ENCODE measurements around the gene GDA.
"Not testable (repeated sequence)": the region's sequence is repeated elsewhere in the genome, so short reads cannot be mapped to it uniquely, and the experiment has no call there.

GDA gene

DNA sequence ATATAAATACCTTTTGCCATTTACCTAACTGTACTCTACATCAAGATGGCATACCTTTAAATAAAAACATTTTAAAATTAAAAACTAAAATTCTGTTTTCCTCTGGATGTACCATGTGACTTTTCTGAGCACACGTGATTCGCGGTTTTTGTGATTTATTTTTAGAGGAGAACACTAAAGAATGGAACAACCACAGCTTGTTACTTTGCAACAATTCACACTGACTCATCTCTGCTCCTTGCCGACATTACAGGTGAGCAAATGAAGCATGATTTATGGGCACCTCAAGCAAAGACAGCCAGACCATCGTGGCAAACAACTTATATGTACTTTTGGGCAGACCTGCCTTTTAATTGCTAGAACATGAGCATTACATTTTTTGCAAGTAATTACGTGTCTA lies 61.3 kb downstream of the GDA start:
- DNase-seq: no peak

DNA sequence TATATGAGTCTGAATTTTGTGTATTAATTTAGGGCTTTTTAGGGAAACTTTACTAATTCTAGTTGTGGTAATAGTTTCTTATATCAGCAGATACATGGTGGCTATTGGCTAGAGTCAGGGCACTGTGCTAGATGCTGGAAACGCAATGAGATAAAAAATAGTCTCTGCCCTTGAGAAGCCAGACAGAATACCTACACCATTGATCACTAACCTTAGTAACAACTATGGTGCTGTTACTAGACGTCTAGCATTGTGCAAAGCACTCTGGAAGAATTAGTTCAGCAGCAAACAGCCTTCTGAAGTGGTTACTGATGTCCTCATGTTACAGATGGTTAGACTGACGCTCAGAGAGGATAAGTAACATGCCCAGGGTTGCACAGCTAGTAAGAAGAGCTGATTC lies 61.8 kb downstream of the GDA start:
- no peak for DNase-seq

DNA sequence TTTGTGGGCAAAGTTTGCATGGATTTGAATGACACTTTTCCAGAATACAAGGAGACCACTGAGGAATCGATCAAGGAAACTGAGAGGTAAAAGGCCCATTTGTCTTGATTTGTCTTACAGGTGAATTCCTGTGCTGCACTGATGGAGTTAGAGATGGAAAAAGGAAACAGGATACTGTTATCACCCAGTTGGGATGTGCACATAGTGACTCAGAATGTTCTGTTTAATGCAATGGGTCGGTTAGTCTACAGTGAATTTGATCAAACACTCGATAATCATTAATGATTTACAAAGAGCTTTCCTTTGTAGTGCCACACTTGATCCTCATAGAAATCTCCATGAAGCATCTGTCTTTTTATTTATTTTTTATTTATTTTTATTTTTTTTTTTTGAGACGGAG lies 64.7 kb downstream of the GDA start:
- DNase-seq: no peak

DNA sequence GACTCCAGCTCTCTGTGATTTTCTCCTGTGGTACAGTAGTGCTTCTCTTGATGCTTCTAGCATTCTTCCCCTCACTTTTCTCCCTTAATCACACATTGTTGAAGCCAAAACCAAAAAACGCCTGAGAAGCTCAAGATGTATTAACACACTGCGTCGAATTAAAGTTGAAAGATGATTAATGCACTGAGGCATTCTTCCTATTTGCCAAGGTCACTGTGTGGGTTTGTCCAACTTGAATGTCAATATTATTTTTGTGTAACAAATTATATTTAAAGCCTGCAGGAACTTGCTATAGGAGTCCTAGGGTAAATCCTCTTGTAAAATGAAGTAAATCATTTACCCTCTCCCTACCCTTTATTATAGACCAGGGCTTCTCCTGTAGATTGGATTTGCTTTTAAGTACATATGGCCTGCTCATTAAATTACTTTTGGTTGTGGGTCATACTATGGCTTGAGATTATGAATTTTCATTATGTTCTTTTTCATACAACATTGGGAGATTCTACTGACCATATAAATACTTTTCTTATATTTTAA lies 68.1 kb downstream of the GDA start:
- DNase-seq: no peak

DNA sequence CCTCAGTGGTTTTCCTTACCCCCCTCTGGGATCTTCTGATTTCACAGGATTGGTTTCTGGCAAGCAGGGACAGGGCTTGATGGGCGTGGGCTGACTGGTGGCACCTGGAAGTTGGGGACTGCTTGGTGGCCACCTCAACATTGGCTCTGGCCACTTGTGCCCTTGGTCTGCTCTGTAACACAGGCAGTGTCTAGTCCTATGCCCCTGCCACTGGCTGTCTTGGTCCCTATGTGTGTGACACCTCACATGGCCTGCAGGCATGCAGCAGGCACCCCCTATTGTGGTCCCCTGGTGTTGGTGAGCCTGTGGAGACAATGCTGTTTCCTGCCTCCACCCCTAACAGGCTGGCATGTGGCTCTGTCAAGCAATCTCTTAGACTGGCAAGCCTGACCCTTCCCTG lies 71.3 kb downstream of the GDA start:
- no peak for DNase-seq

DNA sequence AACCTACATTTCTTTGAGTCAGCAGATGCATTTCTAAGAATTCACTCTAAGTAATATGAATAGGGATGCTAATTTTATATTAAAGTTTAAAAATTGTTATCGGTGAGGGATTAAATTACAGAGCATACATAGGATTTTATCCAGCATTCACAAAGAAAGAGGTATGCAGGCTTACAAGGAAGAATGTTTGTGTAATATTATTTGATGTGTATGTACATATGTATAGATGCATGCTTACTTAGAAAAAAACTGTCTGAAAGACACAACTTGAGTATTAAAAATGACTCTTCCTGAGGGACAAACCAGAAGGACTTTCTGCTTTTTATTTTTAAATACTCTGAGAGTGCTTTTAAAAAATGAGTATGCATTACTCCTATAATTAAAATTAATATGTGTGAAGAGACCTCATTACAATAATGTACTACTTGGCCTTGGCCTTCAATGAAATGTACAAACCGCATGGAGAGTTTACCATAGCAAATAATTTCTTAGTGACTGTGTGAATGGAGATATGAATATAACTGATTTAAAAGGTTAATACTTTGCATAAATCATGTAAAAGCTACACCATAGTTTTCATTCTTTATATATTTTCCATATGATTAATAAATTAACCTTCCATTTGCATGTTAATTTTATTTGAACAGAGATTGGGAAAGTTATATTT lies 77.0 kb downstream of the GDA start:
- no peak for DNase-seq

DNA sequence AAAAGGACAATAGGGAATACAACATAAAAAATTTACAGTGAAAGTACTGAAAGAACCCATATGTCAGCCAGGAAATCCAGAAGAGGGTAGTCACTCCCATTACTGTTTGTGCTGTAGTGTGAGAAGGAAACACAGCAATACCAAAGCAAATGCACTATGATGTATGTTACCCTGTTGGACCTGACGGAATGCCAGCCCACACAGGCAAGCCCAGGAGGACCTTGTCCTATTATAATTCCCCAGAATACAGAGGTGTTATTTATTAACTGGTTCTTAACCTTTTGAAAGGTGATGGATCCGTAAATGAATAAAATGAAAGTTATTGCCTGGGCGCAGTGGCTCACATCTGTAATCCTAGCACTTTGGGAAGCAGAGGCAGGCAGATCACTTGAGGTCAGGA lies 79.0 kb downstream of the GDA start:
- no peak for DNase-seq

DNA sequence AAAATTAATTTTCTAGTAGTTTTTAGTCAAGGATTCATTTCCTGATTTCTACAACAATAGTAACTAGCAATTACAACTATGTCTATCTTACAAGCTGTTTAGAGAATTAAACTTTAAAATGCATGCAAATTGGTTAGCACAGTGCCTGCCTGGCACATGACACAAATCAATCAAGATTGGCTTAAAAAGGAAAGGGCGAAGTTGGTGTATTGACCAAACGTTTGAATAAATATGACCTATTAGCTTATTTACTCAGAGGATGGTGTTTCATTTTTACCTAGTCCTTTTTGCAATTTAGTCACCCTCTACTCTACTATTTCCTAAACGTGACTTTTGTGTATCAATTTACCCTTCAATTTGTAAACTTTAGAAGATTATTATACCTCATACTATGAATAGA lies 83.5 kb downstream of the GDA start:
- no peak for DNase-seq

DNA sequence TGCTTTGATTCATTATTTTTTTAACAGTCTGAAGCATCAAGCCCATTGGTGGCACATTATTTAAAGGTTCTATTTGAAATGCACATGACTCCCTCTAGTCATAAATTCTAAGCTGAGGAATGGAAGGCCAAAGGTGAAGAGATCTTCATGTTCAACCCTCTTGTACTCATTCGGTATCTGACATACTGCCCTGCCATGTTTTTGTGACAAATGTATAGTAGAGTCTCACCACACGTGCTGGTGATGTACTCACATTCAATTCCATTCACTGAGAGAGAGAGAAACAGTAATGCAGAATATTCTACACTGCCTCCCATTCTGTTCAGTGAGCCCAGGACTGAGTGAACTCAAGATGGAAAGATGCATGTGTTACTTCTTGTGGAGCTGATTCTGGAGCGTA lies 98.3 kb downstream of the GDA start:
- DNase-seq: no peak

DNA sequence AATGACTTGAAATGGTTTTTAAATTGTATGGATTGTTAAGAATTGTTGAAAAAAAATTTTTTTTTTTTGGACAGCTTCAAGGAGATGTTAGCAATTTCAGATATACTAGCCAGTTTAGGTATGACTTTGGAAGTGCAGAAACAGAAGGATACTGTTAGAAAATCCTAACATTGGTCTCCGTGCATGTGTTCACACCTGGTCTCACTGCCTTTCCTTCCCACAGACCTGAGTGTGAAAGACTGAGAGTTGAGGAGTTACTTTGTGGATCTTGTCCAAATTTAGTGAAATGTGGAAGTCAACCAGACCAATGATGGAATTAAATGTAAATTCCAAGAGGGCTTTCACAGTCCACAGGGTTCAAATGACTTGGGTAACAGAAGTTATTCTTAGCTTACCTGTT lies 102.3 kb downstream of the GDA start:
- no peak for DNase-seq

DNA sequence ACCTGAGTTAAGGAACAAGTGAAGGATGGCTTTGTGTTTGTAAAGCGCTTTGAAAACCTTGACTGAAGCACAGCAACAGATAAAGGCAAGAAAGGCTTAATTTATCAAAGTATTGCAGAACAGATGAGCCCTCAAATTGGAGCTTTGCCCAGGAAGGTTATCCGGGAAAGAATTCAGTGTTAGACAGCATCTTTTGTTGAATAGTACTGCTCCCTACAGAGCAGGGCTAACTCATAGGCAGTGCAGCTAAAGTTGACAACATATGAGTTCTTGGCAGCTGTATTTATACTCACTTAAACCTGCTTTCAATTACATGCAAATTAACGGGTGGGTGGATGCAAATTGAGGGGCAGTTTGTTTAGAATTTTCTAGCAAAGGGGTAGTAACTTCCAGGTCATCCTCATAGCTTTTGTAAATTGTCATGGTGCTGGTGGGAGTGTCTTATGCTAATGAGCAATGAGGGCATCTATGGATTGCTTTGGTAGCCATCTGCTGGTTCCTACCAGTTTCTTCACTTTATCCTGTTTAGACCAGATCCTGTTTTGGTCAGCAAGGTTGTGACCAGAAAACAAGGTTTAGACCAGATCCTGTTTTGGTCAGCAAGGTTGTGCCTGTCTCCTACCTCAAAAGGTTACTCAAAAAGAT lies 105.8 kb downstream of the GDA start:
- DNase-seq: peak; percentile 52 to 57

DNA sequence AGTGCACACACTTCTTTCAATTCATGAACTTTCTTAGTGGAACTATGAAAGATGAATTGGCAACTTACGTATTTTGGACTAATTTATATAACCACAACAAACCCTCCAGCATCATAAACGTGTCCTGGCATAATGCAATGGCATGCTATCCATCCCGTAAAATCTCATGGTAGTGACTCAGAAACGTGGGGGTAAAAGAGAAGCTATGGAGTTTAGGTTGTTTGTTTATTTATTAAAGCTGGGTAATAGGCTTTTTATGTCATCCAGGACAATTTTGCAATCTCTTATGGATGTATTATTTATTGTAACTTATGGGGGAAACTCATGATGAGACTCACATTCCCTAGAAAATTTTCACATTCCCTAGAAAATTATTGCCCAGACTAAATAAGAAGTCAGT lies 106.3 kb downstream of the GDA start:
- no peak for DNase-seq

DNA sequence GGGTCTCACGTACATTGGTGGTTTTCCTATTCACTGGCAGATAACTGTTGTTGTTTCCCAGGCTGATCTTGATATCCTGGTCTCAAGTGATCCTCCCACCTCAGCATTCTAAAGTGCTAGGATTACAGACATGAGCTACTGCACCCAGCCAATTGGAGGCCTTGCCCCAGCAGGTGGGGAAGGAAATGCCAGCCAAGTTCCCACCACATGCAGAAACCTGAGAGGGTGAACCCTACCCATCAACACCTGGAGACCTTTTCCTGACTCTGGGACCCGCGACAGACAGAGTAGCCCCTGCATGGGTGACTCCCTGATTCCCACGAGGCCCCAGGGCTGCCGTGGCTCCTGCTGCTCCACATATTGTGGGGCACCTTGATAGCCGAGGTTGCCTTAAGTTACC lies 107.7 kb downstream of the GDA start:
- DNase-seq: no peak

DNA sequence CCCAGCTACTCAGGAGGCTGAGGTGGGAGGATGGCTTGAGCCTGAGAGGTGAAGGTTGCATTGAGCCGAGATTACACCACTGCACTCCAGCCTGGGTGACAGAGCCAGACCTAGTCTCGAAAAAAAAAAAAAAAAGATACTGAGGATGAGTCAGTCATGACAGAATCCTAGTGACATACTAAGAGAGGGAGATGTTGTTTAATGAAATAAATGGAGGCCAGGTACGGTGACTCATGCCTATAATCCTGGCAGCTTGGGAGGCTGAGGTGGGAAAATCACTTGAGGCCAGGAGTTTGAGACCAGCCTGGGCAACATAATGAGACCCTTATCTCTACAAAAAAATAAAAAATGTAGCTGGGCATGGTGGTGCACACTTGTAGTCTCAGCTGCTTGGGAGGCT lies 108.6 kb downstream of the GDA start:
- DNase-seq: no peak

DNA sequence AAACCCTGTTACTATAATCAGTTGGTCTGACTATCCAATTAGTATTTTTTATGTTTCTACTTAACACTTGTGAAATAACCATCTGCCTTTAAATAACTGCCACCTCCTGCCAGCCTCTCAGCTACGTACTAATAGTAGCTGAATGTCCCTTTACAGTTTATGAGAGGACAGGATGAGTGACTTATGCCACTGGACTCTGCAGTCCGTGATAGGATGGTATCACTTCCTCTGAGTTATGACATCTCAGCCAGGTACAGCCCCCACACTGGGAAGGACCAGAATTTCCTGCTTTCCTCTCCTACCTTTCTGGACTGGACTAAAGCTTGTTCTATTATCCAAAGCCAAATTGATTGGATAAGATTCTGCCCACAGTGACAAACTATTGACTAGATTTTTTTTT lies 112.8 kb downstream of the GDA start:
- DNase-seq: no peak

DNA sequence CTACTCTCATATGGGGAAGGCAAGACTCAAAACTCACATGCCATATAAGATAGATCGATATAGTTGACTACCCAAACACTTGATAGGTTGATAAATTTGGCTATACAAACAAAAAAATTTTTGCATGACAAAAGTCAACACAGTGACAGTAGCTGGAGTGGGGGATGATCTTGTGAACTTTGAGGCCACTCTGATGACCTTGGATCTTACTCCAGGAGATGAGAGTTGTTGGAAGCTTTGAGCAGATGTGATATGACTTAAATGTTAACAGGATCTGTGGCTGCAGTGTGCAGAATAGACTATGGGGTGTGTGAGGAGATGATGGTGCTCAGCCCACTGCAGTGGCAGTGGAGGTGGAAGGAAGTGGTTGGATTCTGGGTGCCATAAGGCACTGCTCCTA lies 114.3 kb downstream of the GDA start:
- peak in 1 of 2 experiments; percentile 10 for DNase-seq

DNA sequence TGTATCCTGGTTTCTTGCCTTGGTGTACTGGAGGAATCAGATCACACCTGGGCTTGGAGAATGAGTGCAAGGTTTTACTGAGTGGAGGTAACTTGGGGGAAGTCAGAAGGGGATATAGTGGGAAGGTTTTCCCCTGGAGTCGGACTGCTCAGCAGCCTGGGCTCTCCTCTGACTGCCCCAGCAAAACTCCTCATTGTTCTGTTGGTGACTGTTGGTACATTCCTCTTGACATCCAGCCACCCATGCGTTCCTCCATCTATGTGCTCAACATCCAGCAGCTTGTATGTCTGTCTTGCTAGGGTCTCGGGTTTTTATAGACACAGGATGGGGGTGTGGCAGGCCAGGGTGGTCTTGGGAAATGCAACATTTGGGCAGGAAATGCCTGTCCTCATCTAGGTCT lies 119.7 kb downstream of the GDA start:
- no peak for DNase-seq

DNA sequence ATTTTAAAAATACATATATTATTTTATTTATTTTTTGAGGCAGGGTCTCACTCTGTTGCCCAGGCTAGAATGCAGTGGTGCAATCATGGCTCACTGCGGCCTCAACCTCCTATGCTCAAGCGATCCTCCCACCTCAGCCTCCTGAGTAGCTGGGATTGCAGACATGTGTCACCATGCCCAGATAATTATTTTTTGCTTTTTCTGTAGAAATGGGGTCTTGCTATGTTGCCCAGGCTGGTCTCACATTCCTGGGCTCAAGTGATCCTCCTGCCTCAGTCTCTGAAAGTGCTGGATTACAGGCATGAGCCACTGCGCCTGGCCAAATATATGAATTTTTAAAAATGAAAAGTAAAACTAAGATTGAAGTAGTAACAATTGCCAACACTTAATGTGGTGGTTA lies 121.1 kb downstream of the GDA start:
- DNase-seq: not testable (repeated sequence)

DNA sequence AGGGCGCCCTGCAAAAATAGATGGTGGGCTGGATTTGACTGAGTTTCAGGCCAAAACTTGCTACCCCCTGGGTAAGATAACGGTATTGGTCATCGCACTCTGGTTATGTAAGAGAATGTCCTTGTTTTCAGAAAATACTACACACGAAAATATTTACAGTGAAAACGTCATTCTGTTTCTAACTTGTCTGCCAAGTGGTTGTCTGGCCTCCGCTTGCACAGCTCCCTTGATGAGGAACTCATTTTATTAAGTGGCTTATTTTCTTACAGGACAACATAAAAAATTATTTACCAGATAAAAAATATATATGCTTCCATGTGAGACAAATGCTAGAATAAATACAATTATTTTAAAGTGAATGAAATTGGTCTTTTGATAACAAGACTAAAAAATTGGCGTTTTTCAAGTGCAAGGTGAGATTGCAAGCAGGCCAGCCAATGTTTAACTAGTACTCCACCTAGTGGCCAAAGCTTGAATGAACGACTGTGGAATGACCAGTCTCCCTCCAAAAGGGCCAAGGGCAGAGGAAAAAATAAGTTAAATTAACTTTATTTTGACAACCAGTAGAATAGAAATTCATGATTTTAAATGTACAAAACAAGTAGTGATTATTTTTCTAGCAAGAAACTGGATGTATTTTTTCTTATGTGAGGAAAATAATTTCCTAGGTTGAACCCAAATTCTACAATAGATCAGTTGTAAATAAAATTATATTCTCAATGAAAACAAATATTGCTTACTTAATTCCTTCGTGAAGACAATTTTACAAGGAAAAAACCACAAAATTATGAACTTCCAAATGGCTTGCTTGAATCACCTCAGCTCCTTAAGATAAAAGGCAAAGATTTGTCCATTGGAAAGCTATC lies 122.6 kb downstream of the GDA start:
- DNase-seq: peak; percentile 6 to 51

DNA sequence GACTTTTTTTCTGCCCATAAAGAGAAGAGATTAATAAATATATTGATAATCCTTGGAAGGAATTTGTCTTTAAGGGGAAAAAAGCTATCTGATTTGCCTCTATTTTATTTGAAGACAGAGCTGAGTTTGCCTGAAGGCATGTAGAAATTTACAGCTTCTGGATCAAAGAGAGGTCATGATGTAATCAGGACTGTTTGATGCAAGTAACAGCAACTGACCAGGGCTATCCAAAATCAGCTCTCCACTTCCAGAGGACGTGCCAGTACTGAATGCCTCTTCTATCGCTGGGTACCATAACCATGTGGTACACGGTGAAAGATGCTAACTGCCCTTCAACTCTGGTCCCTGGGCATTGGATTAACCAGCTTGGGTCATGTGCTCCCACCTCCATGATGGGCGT lies 125.2 kb downstream of the GDA start:
- no peak for DNase-seq

DNA sequence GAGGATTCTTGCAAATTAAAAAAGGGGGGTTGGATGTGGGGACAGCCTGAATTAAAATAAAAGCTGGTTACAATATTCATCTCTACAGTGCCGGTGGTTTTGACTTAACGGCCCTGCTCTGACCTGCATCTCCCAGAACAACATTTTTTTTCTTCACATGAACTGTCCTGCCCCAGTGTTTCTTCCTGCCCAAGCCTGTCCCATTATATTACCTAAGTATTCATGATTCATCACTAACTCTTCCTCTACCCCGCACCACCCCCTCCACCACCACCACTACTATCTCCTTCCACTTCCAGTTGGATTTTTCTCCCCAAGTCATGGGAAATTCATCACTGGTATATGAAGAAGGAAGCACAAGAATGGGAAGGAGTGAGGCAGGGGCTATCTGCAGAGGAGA lies 125.7 kb downstream of the GDA start:
- DNase-seq: no peak

DNA sequence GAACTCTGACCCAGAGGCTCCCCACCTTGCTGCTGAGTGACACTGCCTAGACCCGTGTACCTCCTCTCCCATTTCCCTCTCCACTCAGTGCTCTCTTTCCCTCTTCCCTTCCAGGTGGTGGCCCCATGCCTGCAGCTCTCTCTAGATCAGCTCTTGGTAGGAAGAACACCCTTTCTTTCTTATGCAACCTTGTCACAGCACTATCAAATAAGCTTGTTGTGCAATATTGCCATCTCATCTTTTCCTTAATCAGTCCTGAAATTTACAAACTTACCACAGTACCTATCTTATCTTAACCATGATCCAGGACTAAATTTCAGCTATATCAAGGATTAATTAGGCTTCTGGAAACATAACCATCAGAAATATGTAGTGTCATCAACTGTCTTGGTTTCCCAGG lies 127.2 kb downstream of the GDA start:
- DNase-seq: no peak

DNA sequence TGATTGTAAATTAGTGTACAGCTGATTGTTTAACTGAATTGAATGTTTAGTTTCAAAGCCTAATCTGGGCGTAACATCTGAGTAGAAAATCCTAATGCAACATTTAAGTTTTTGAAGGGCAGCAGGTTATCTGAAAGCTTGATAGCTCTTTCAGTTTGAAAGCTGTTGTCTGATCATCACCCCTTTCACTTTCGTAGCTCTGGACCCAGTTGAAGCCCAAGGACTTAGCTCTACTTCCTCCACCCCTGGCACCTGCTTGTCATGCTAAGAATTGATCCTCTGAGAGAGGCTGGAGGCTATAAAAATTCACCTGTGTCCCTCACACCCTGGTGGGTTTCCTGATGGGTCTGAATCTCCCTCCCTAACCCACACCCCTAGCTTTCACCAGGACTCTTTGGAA lies 129.7 kb downstream of the GDA start:
- no peak for DNase-seq

DNA sequence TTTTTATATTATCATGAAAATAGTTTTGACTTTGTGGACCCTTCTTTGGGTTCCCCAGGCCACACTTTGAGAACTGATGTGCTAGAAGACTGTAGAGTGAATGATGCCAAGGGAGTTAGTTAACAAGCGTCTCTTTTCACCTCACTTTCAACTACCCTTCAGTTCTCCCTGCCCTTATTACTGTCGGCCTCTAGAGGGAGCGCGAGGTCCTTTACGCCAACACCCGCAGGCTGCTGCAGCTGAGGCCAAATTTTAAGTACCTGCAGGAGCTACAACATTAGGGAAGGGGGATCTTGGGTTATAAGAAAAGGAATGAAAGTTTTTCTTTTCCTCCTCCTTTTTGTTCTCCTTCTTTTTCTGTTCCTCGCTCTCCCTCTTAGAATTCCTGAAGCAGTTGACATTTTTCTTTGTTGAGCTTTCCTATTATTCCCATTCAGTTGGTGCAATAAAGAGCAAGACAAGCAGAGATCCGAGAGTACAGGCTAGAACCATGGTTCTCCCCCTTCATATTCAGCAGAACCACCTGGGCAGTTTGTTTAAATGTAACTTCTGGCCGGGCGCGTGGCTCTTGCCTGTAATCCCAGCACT lies 131.8 kb downstream of the GDA start:
- DNase-seq: peak in 1 of 2 experiments; percentile 53
